HepG2 (cell line): ENCODE results near the gene C2orf74. TPM values are rescaled to one million over a fixed set of nuclear protein-coding genes. Genes with fewer than 3 reads are reported as not detected.

Experiments
- ATM ChIP-seq: fragments of 450-650 bp; IDR thresholded peaks from 2 replicates; pipeline ENCODE4 v1.7.1; 2017; ENCODE audit warnings: mild to moderate bottlenecking, borderline replicate concordance
- BATF2 ChIP-seq: sonication (generic); formaldehyde crosslinking; IDR thresholded peaks from 2 replicates; pipeline ENCODE4 v1.8.0; 2022; ENCODE audit warnings: mild to moderate bottlenecking, missing genetic modification reagents, moderate library complexity
- CHD4 ChIP-seq: fragments of 200-600 bp; sonication (generic); IDR thresholded peaks from 2 replicates; pipeline ENCODE4 v1.7.0; 2017; ENCODE audit warnings: mild to moderate bottlenecking, low read length, borderline replicate concordance
- CREB3 ChIP-seq: sonication (generic); formaldehyde crosslinking; IDR thresholded peaks from 2 replicates; pipeline ENCODE4 v1.5.0; 2020; ENCODE audit warnings: missing genetic modification reagents
- GLMP ChIP-seq: sonication (generic); formaldehyde crosslinking; IDR thresholded peaks from 2 replicates; pipeline ENCODE4 v1.9.0; 2021; ENCODE audit warnings: missing genetic modification reagents, mild to moderate bottlenecking, borderline replicate concordance
- IRF2 ChIP-seq: IDR thresholded peaks from 2 replicates; pipeline ENCODE4 v1.6.1; 2018; ENCODE audit warnings: missing genetic modification reagents, missing compliant biosample characterization
- KDM5A ChIP-seq: fragments of 200-600 bp; sonication (generic); IDR thresholded peaks from 2 replicates; pipeline ENCODE4 v1.7.0; 2018; ENCODE audit warnings: antibody characterized with exemption, mild to moderate bottlenecking, low read length, borderline replicate concordance
- KMT2A ChIP-seq: sonication (generic); formaldehyde crosslinking; IDR thresholded peaks from 2 replicates; pipeline ENCODE4 v1.4.0; 2020; ENCODE audit warnings: missing genetic modification reagents
- RBM22 ChIP-seq: fragments of 200-400 bp; formaldehyde crosslinking; optimal IDR thresholded peaks from 2 replicates; pipeline ENCODE3; 2017; ENCODE audit warnings: mild to moderate bottlenecking, low read length, moderate library complexity
- SRSF4 ChIP-seq: fragments of 200-400 bp; formaldehyde crosslinking; IDR thresholded peaks from one replicate; pipeline ENCODE4 v1.6.1; 2018; ENCODE audit warnings: mild to moderate bottlenecking, low read depth, low read length, moderate library complexity; ENCODE audit not compliant: poor library complexity, severe bottlenecking
- TMF1 ChIP-seq: sonication (generic); formaldehyde crosslinking; IDR thresholded peaks from 2 replicates; pipeline ENCODE4 v1.8.1; 2022; ENCODE audit warnings: low read depth, missing genetic modification reagents
- ZNF318 ChIP-seq: sonication (generic); formaldehyde crosslinking; IDR thresholded peaks from 2 replicates; pipeline ENCODE4 v1.4.0; 2020; ENCODE audit warnings: mild to moderate bottlenecking, missing genetic modification reagents
- ZNF337 ChIP-seq: sonication (generic); formaldehyde crosslinking; IDR thresholded peaks from 2 replicates; pipeline ENCODE4 v1.5.1; 2020; ENCODE audit warnings: missing genetic modification reagents, low read depth, mild to moderate bottlenecking, borderline replicate concordance
- ZNF605 ChIP-seq: sonication (generic); formaldehyde crosslinking; IDR thresholded peaks from 2 replicates; pipeline ENCODE4 v1.8.0; 2022; ENCODE audit warnings: mild to moderate bottlenecking, missing genetic modification reagents
- ZNF772 ChIP-seq: sonication (generic); formaldehyde crosslinking; IDR thresholded peaks from 2 replicates; pipeline ENCODE4 v1.5.0; 2020; ENCODE audit warnings: mild to moderate bottlenecking, missing genetic modification reagents
- ZNF879 ChIP-seq: sonication (generic); formaldehyde crosslinking; IDR thresholded peaks from 2 replicates; pipeline ENCODE4 v1.8.1; 2023; ENCODE audit warnings: missing genetic modification reagents
- polyA plus RNA-seq, 8 experiments: library from polyadenylated mRNA; depleted of rRNA in 3 of 8; stranded (reverse) in 7 of 8; unstranded in 1 of 8; fragments of >200 nt; fragmentation: Illumina TruSeq in 4 of 8; extraction: Trizol in 4 of 8; gene quantifications; 2 replicates each; pipeline versions ENCODE4 v1.2.1 to v1.2.3, GENCODE V29; 2011 to 2016; ENCODE audit warnings: low read depth in 4 of 8, missing spikeins in 1 of 8, mixed read lengths in 1 of 8; ENCODE audit not compliant: insufficient read depth in 1 of 8
- total RNA-seq, 5 experiments: library from RNA; depleted of rRNA; stranded (reverse); fragments of >200 nt; fragmentation: Illumina TruSeq; extraction: Trizol; gene quantifications; 2 replicates each; pipeline ENCODE4 v1.2.3, GENCODE V29; 2016; ENCODE audit warnings: low read depth in 1 of 5

C2orf74 gene
- total and polyA plus RNA-seq, 2 of the 13 experiments (the other 11 are each of a cell fraction or from before 2014, with no cell fraction given), result 10.6 to 13.8 TPM

- TF ChIP-seq ZNF318 (CRISPR knock-in tag), result peak; percentile 19; the same call in 1 of the 2 replicates
- 0 out of 2 replicates have a peak, but pooled peaks have one; percentile 10 for TF ChIP-seq GLMP (CRISPR knock-in tag)
- no peak for TF ChIP-seq CHD4
- no peak for TF ChIP-seq ZNF337 (CRISPR knock-in tag)
- no peak; the same call in 1 of the 2 replicates for TF ChIP-seq ZNF605
- TF ChIP-seq BATF2 (CRISPR knock-in tag), result no peak
- no peak for TF ChIP-seq KDM5A
- TF ChIP-seq IRF2 (CRISPR knock-in tag), result peak; percentile 24; the same call in 1 of the 2 replicates
- TF ChIP-seq ZNF879, result peak; percentile 85
- TF ChIP-seq ATM, result no peak
- TF ChIP-seq TMF1 (CRISPR knock-in tag), result peak; percentile 24; the same call in 1 of the 2 replicates
- no peak for TF ChIP-seq SRSF4
- peak; percentile 42 for TF ChIP-seq RBM22
- no peak for TF ChIP-seq CREB3 (CRISPR knock-in tag)
- TF ChIP-seq KMT2A (CRISPR knock-in tag), result peak; percentile 16; the same call in 1 of the 2 replicates
- peak; percentile 65; the same call in 1 of the 2 replicates for TF ChIP-seq ZNF772 (CRISPR knock-in tag)
Observed at GRCh38 chr2:61177727-61178549, 15.9 kb downstream of the C2orf74 start (continued).
